DMS53 (cell line): ENCODE results near the gene RAB6A.
"Not testable (repeated sequence)": the region's sequence is repeated elsewhere in the genome, so short reads cannot be mapped to it uniquely, and the experiment has no call there.

Experiments used
- DNase-seq: peaks from one replicate; lab custom pipeline; 2025; lab: John Stamatoyannopoulos, UW

Gene RAB6A

GRCh38 chr11:73762732-73763131 lies 1.9 kb upstream of the RAB6A start:
- no peak for DNase-seq

- DNase-seq, result no peak
Observed at GRCh38 chr11:73761403-73761945, 600 bp upstream of the RAB6A start.

GRCh38 chr11:73760135-73760678 lies 667 bp downstream of the RAB6A start:
- DNase-seq, result peak; percentile 79

GRCh38 chr11:73759610-73760134 lies 1.2 kb downstream of the RAB6A start:
- peak; percentile 58 for DNase-seq

GRCh38 chr11:73758451-73758850 lies 2.4 kb downstream of the RAB6A start:
- DNase-seq, result no peak

GRCh38 chr11:73757598-73757997 lies 3.3 kb downstream of the RAB6A start:
- no peak for DNase-seq

GRCh38 chr11:73755670-73756069 lies 5.2 kb downstream of the RAB6A start:
- DNase-seq, result no peak

- DNase-seq, result no peak
Observed at GRCh38 chr11:73753938-73754337, 6.9 kb downstream of the RAB6A start.

GRCh38 chr11:73752903-73753302 lies 8.0 kb downstream of the RAB6A start:
- DNase-seq, result no peak

- no peak for DNase-seq
Observed at GRCh38 chr11:73752216-73752867, 8.5 kb downstream of the RAB6A start.

GRCh38 chr11:73750862-73751261 lies 10.0 kb downstream of the RAB6A start:
- DNase-seq, result not testable (repeated sequence)

GRCh38 chr11:73750228-73750627 lies 10.6 kb downstream of the RAB6A start:
- no peak for DNase-seq

- DNase-seq, result no peak
Observed at GRCh38 chr11:73749118-73749517, 11.8 kb downstream of the RAB6A start.

GRCh38 chr11:73748300-73748699 lies 12.6 kb downstream of the RAB6A start:
- DNase-seq, result no peak

- no peak for DNase-seq
Observed at GRCh38 chr11:73747762-73748161, 13.1 kb downstream of the RAB6A start.

GRCh38 chr11:73746701-73747100 lies 14.2 kb downstream of the RAB6A start:
- no peak for DNase-seq

- DNase-seq, result no peak
Observed at GRCh38 chr11:73743045-73743444, 17.8 kb downstream of the RAB6A start.

GRCh38 chr11:73735959-73736358 lies 24.9 kb downstream of the RAB6A start:
- DNase-seq, result not testable (repeated sequence)

- DNase-seq, result no peak
Observed at GRCh38 chr11:73734993-73735392, 25.9 kb downstream of the RAB6A start.

GRCh38 chr11:73734011-73734410 lies 26.9 kb downstream of the RAB6A start:
- not testable (repeated sequence) for DNase-seq

- not testable (repeated sequence) for DNase-seq
Observed at GRCh38 chr11:73732936-73733335, 27.9 kb downstream of the RAB6A start.

GRCh38 chr11:73729594-73730206 lies 31.2 kb downstream of the RAB6A start:
- peak; percentile 78 for DNase-seq

GRCh38 chr11:73728000-73728399 lies 32.9 kb downstream of the RAB6A start:
- DNase-seq, result no peak
